Bone marrow (tissue), 2 donors: ENCODE results near the gene QKI.

Source experiments
- DNase-seq, 2 donors: peaks; one replicate each; lab custom pipeline; 2025; lab: John Stamatoyannopoulos, UW

QKI gene

GRCh38 chr6:163617549-163617948, 203.0 kb downstream of the QKI start:
- DNase-seq: no peak

GRCh38 chr6:163620101-163620500, 205.6 kb downstream of the QKI start:
- no peak for DNase-seq

- no peak for DNase-seq
These were observed 206.3 kb downstream of the QKI start for GRCh38 chr6:163620670-163621330.

- DNase-seq: no peak
These were observed 210.7 kb downstream of the QKI start for GRCh38 chr6:163625265-163625664.

- DNase-seq: no peak
These were observed 211.8 kb downstream of the QKI start for GRCh38 chr6:163626073-163626867.

- DNase-seq: no peak
These were observed 212.9 kb downstream of the QKI start for GRCh38 chr6:163627274-163628062.
